Peyer's patch (tissue), 4 donors: ENCODE measurements around the gene RTP3.

Experiments
- CTCF ChIP-seq, 6 experiments: fragments of 450-650 bp in 4 of 6; fragments of 200-600 bp in 2 of 6; sonication (generic) in 1 of 6; IDR thresholded peaks; one replicate each; pipeline ENCODE4 v1.5.1; 2017 to 2019; ENCODE audit warnings: antibody characterized with exemption in 6 of 6, mild to moderate bottlenecking in 3 of 6, moderate library complexity in 1 of 6
- POLR2A ChIP-seq, 2 donors: fragments of 450-650 bp; IDR thresholded peaks; one replicate each; pipeline ENCODE4 v1.5.1; 2017; ENCODE audit warnings: antibody characterized with exemption in 2 of 2, mild to moderate bottlenecking in 2 of 2, moderate library complexity in 2 of 2

- TF ChIP-seq CTCF (IDR thresholded peaks at IDR 0.05): no peak
- TF ChIP-seq POLR2A (IDR thresholded peaks at IDR 0.05): no peak
These were observed 35.3 kb upstream of the RTP3 start for GRCh38 chr3:46462511-46462910.
